GM12878 (cell line): Measurements from ENCODE around the gene MPV17L. TPM values are rescaled to one million over a fixed set of nuclear protein-coding genes. Genes with fewer than 3 reads are reported as not detected.

Experiments used
- ATAC-seq: fragments of 200-7000 bp; cut with Tn5 transposase; 3 replicates; pipeline ENCODE4 v1.9.1; 2020; ENCODE audit warnings: mild to moderate bottlenecking, moderate library complexity
- BruUV-seq: library from RNA; stranded (reverse); fragments of 400-500 nt; replicated peaks from 2 replicates; lab custom pipeline; 2021; lab: Mats Ljungman, UMichigan
- CTCF ChIA-PET: fragments of 300-600 bp; sonication (Branson Sonifier 250); formaldehyde crosslinking; extraction: SDS; loops from one replicate; lab custom pipeline; 2021; ENCODE audit warnings: inconsistent platforms; lab: Yijun Ruan, JAX
- POLR2A ChIA-PET: fragments of 350-600 bp; formaldehyde crosslinking; extraction: SDS; loops from one replicate; lab custom pipeline; 2021; ENCODE audit warnings: inconsistent platforms; lab: Charles Lee
- RAD21 ChIA-PET: fragments of 300-600 bp; sonication (Branson Sonifier 250); formaldehyde crosslinking; loops from one replicate; lab custom pipeline; 2023; ENCODE audit warnings: antibody characterized with exemption; ENCODE audit not compliant: unreplicated experiment; lab: Charles Lee
- SMC1A ChIA-PET: fragments of 300-600 bp; sonication (Branson Sonifier 250); formaldehyde crosslinking; loops from one replicate; lab custom pipeline; 2023; ENCODE audit not compliant: unreplicated experiment, uncharacterized antibody; lab: Charles Lee
- DNase-seq: peaks from one replicate; pipeline ENCODE4 v3.0.0-alpha.2; 2011; ENCODE audit warnings: low read depth, low spot score
- FAIRE-seq: peaks from 3 replicates; lab custom pipeline; 2011; peaks lifted over from hg19 to GRCh38; lab: Jason Lieb, UNC
- H2AFZ ChIP-seq: 2 replicates; pipeline ENCODE4 v1.6.0; 2011; ENCODE audit warnings: low read depth, low read length, control low read depth; ENCODE audit not compliant: control insufficient read depth
- H3K27ac ChIP-seq: 2 replicates; pipeline ENCODE4 v1.5.1; 2011; ENCODE audit warnings: control low read depth; ENCODE audit not compliant: control insufficient read depth, insufficient read depth
- H3K27me3 ChIP-seq, 2 experiments: replicated peaks in 1 of 2; 2 replicates each; pipeline versions ENCODE4 v1.6.0 to v1.6.1; 2011; ENCODE audit warnings: low read length in 1 of 2; ENCODE audit not compliant: control insufficient read depth in 2 of 2, insufficient read depth in 2 of 2
- H3K36me3 ChIP-seq, 2 experiments: 2 replicates each; pipeline ENCODE4 v1.5.1; 2011; ENCODE audit warnings: low read length in 1 of 2; ENCODE audit not compliant: control insufficient read depth in 2 of 2, insufficient read depth in 2 of 2
- H3K4me1 ChIP-seq: 2 replicates; pipeline ENCODE4 v1.6.1; 2011; ENCODE audit warnings: mild to moderate bottlenecking, low read length, moderate library complexity, mixed read lengths; ENCODE audit not compliant: control insufficient read depth, insufficient read depth
- H3K4me2 ChIP-seq: 2 replicates; pipeline ENCODE4 v1.6.0; 2011; ENCODE audit warnings: control low read depth; ENCODE audit not compliant: control insufficient read depth, insufficient read depth
- H3K4me3 ChIP-seq: fragments of 200-600 bp; sonication (generic); 2 replicates; pipeline ENCODE4 v1.5.1; 2016
- H3K79me2 ChIP-seq: 2 replicates; pipeline ENCODE4 v1.6.0; 2011; ENCODE audit warnings: low read length; ENCODE audit not compliant: control insufficient read depth, insufficient read depth
- H3K9ac ChIP-seq: 2 replicates; pipeline ENCODE4 v1.8.0; 2011; ENCODE audit warnings: low read length, control low read depth, mixed read lengths; ENCODE audit not compliant: control insufficient read depth, insufficient read depth
- H3K9me3 ChIP-seq: replicated peaks from 3 replicates; pipeline ENCODE4 v1.5.1; 2011; ENCODE audit warnings: mild to moderate bottlenecking, low read length; ENCODE audit not compliant: control insufficient read depth, insufficient read depth
- H4K20me1 ChIP-seq: 2 replicates; pipeline ENCODE4 v1.6.0; 2011; ENCODE audit not compliant: control insufficient read depth, insufficient read depth
- BCL11A ChIP-seq: IDR thresholded peaks from 2 replicates; pipeline ENCODE4 v1.6.1; 2011; ENCODE audit warnings: low read depth, low read length
- CEBPB ChIP-seq, 2 experiments: fragments of 150-350 bp in 1 of 2; IDR thresholded peaks; 2 replicates each; pipeline ENCODE4 v1.6.1; 2012 to 2014; ENCODE audit warnings: low read depth in 2 of 2, low read length in 2 of 2, borderline replicate concordance in 1 of 2, inconsistent platforms in 1 of 2
- CHD1 ChIP-seq: IDR thresholded peaks from 2 replicates; pipeline ENCODE4 v1.6.1; 2012; ENCODE audit warnings: low read depth, low read length, improper control_type of control experiment
- KLF5 ChIP-seq: fragments of 450-650 bp; IDR thresholded peaks from 2 replicates; pipeline ENCODE4 v1.6.1; 2014; ENCODE audit warnings: mild to moderate bottlenecking; ENCODE audit not compliant: partially characterized antibody
- MTA2 ChIP-seq: fragments of 450-650 bp; IDR thresholded peaks from 2 replicates; pipeline ENCODE4 v1.6.1; 2016; ENCODE audit warnings: low read depth, mild to moderate bottlenecking, moderate library complexity
- NFYB ChIP-seq: IDR thresholded peaks from 2 replicates; pipeline ENCODE4 v1.6.1; 2011; ENCODE audit warnings: low read depth, mild to moderate bottlenecking, low read length, improper control_type of control experiment, moderate library complexity; ENCODE audit not compliant: insufficient read depth
- PML ChIP-seq: IDR thresholded peaks from 2 replicates; pipeline ENCODE4 v1.6.1; 2012; ENCODE audit warnings: low read length, inconsistent platforms
- POLR2A ChIP-seq: IDR thresholded peaks from 2 replicates; pipeline ENCODE4 v1.6.1; 2011; ENCODE audit warnings: low read depth, mild to moderate bottlenecking, low read length
- STAT3 ChIP-seq: IDR thresholded peaks from 2 replicates; pipeline ENCODE4 v1.6.1; 2011; ENCODE audit warnings: low read depth, low read length, improper control_type of control experiment
- TCF3 ChIP-seq: IDR thresholded peaks from 2 replicates; pipeline ENCODE4 v1.6.1; 2012; ENCODE audit warnings: low read depth, mild to moderate bottlenecking, low read length, borderline replicate concordance; ENCODE audit not compliant: insufficient read depth
- ZBTB11 ChIP-seq: fragments of 450-650 bp; formaldehyde crosslinking; IDR thresholded peaks from 2 replicates; pipeline ENCODE4 v1.5.0; 2022; ENCODE audit warnings: mild to moderate bottlenecking, missing genetic modification characterization
- WGBS: methylation state at CpG from one replicate; pipeline ENCODE4 v1.1.6; 2016; ENCODE audit warnings: low lambda C conversion rate; ENCODE audit not compliant: insufficient replicate concordance, insufficient coverage; ENCODE audit errors: missing lambda C conversion rate; 5-methylcytosine and 5-hydroxymethylcytosine counted together
- in situ Hi-C: fragments of 300-500 bp; cut with MboI; formaldehyde crosslinking; loops from 9 replicates; pipeline ENCODE4 v1.14.3; 2018; ENCODE audit warnings: mixed read lengths
- intact Hi-C: fragments of 100-400 bp; cut with micrococcal nuclease; formaldehyde crosslinking; loops from one replicate; pipeline ENCODE4 v1.14.2; 2022; ENCODE audit not compliant: unreplicated experiment
- polyA plus RNA-seq, 11 experiments: library from polyadenylated mRNA; depleted of rRNA in 4 of 11; unstranded in 6 of 11; stranded (reverse) in 5 of 11; fragments of >200 nt; fragmentation: Nextera tagmentation in 4 of 11; fragmentation: Illumina TruSeq in 1 of 11; extraction: Ambion mirVana in 4 of 11; extraction: Trizol in 1 of 11; gene quantifications; 1 replicate in 1 of 11; 2 replicates in 10 of 11; pipeline versions ENCODE4 v1.2.1 to v1.2.3, GENCODE V29; 2011 to 2016; ENCODE audit warnings: inconsistent platforms in 2 of 11, missing spikeins in 2 of 11, low read depth in 1 of 11
- total RNA-seq, 4 experiments: library from RNA; depleted of rRNA in 3 of 4; stranded (reverse); fragments of >200 nt in 3 of 4; fragmentation: Illumina TruSeq in 1 of 4; extraction: Trizol in 1 of 4; gene quantifications; 2 replicates each; pipeline versions ENCODE4 v1.2.1 to v1.2.3, GENCODE V29; 2013 to 2021
- TF ChIP-seq, protein P1 (sequence below): fragments of 450-650 bp; IDR thresholded peaks from 2 replicates; pipeline ENCODE4 v1.6.1; 2016; ENCODE audit warnings: mild to moderate bottlenecking
- TF ChIP-seq, protein P2 (sequence below): fragments of 450-650 bp; IDR thresholded peaks from 2 replicates; pipeline ENCODE4 v1.6.1; 2017; ENCODE audit warnings: borderline replicate concordance

Gene MPV17L
- total and polyA plus RNA-seq, 10 of the 15 experiments (the other 5 are each of a cell fraction or from before 2014, with no cell fraction given) = 0.02 to 0.10 (median 0.05) TPM; not detected in 5

DNA sequence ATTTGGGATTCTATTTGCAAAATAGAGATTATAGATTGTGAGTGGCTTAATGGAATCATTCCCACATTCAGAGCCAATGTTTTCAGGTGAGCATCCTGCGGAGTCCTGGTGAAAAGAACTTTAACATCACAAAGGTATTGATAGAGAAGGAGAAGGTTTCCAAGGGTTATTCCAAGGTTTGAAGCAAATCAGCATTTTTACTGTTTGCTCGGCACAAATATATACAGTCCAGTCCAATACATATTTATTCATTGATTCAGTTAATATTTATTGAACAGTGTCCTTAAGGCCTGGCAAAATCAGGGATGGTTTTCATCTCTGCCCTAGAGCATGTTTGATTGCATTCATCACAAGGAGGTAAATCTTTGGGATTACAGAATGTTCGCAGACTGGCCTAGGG, 6.4 kb downstream of the MPV17L start:
- 94% methylated on average over 3 of the region's 3 CpGs for WGBS

More for the DNA sequence above, 6.4 kb downstream of the MPV17L start:
- CTCF ChIA-PET = no interaction called here
- SMC1A ChIA-PET = no interaction called here
- POLR2A ChIA-PET = interaction anchor here (0.6 kb wide), 1 partner anchor 169 kb away, joined by 3 read pairs; no protein-coding TSS in a partner anchor
- Histone ChIP-seq H3K36me3 (no peaks in the 10 kb centered on the region), H3K27me3 (no peaks in the 10 kb centered on the region), H3K9me3 (no peaks in the 10 kb centered on the region), H3K4me1 (peaks cover 10% of the 10 kb centered on the region), H3K9ac (no peak overlapping the region)
- in situ Hi-C loops = loop anchor here (25.0 kb wide), 1 partner anchor 590 kb away; no protein-coding TSS in a partner anchor
- RAD21 ChIA-PET = no interaction called here
- no peak for ATAC-seq
- intact Hi-C loops = no loop called here
- TF ChIP-seq KLF5 (no peak), TCF3 (no peak), MTA2 (no peak), NFYB (no peak), PML (no peak), STAT3 (no peak), CHD1 (no peak), ZBTB11 (no peak), BCL11A (no peak), POLR2A (no peak), CEBPB (IDR thresholded peaks at IDR 0.05; ENCODE audit: borderline replicate concordance in 1 of 2, low read depth in 2 of 2, low read length in 2 of 2) (no peak)
- TF ChIP-seq, protein P1, sequence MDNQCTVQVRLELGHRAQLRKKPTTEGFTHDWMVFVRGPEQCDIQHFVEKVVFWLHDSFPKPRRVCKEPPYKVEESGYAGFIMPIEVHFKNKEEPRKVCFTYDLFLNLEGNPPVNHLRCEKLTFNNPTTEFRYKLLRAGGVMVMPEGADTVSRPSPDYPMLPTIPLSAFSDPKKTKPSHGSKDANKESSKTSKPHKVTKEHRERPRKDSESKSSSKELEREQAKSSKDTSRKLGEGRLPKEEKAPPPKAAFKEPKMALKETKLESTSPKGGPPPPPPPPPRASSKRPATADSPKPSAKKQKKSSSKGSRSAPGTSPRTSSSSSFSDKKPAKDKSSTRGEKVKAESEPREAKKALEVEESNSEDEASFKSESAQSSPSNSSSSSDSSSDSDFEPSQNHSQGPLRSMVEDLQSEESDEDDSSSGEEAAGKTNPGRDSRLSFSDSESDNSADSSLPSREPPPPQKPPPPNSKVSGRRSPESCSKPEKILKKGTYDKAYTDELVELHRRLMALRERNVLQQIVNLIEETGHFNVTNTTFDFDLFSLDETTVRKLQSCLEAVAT = no peak
- TF ChIP-seq, protein P2, sequence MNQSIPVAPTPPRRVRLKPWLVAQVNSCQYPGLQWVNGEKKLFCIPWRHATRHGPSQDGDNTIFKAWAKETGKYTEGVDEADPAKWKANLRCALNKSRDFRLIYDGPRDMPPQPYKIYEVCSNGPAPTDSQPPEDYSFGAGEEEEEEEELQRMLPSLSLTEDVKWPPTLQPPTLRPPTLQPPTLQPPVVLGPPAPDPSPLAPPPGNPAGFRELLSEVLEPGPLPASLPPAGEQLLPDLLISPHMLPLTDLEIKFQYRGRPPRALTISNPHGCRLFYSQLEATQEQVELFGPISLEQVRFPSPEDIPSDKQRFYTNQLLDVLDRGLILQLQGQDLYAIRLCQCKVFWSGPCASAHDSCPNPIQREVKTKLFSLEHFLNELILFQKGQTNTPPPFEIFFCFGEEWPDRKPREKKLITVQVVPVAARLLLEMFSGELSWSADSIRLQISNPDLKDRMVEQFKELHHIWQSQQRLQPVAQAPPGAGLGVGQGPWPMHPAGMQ = no peak
- TF ChIP-seq, all 136 proteins: peak for 0
- no peak for DNase-seq
- no peak for FAIRE-seq
- no peak overlapping the region for H3K4me2 ChIP-seq
- no peaks in the 10 kb centered on the region for H4K20me1 ChIP-seq
- H2AFZ ChIP-seq = no peak overlapping the region
- no TSS peak for BruUV-seq
- H3K4me3 ChIP-seq = no peak overlapping the region
- H3K79me2 ChIP-seq = no peaks in the 10 kb centered on the region
- H3K27ac ChIP-seq = no peak overlapping the region
